Fibroblast of skin of back (primary cell): ENCODE data around the gene STYXL1.
"Not testable (repeated sequence)": the region's sequence is repeated elsewhere in the genome, so short reads cannot be mapped to it uniquely, and the experiment has no call there.

Experiments
- DNase-seq: peaks from one replicate; pipeline ENCODE4 v3.0.0-alpha.2; 2013

The STYXL1 gene

DNA sequence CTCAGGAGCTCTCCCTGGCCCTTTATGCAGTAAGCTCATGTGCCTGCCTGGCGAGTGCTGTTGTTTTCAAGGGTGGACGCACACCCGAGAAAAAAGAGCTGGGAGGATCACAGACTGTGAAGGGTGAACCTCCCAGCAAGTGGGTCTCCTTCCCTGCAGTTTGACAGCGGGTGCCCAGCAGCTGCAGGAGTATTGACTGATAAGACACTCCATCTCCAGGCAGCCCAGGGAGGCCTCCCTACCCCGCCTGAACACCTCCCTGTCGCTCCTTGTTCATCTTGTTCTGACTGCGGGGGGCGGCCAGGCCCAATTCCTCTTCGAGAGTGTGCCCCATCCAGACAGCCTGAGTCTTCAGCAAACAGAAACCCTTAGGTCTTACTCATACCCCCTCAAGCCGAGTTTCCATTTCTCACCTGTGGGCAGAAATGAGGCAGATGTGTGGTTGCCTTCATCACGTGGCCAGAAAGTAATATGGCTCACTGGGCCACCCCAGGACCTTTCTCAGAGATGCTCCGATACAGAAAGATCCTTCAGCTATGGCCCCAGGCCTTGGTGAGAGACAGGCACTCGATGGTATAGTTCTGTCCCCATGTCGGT is 17.3 kb upstream of the STYXL1 start:
- no peak for DNase-seq

DNA sequence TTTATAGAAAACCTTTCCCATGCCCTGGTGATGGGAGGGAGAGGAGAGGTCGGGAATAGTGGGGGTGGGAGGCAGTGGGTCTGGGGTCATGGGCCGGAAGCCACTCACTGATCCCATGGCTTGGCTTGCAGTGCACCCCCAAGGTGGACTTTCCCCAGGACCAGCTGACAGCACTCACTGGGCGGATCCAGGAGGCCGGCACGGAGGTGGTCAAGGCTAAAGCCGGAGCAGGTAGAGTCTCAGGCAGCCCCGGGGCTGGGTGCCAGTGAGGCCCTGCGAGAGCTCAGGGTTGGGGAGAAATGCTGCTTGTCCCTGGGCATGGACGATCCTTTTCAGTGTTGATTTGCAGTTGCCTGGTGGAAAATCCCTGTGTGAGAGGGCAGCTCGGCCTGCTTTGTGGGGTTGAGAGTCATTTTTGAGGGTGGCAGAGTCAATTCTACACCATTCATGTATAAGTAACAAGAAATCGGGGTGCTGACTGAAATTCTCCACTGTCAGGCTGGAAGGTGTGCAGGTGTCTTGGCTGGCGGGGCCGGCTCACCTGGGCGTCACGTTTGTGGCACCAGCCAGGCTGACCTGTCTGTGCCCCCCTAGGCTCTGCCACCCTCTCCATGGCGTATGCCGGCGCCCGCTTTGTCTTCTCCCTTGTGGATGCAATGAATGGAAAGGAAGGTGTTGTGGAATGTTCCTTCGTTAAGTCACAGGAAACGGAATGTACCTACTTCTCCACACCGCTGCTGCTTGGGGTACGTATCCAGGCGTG is 16.6 kb upstream of the STYXL1 start:
- no peak for DNase-seq

DNA sequence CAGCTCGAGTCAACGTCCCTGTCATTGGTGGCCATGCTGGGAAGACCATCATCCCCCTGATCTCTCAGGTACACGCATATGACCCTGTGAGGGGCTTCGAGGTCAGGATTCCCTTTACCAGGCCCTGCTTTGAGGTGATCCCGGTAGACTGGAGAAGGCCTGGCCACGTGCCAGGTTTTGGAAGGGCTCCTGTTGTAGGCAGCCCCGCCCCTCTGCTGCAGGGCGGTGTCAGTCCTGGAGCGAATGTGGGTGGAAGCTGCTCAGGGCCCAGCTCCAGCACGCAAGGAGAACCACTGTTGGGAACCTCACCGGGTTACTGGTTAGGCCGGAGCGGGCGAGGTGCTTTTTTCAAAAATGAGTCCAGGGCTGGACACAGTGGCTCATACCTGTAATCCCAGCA is 15.7 kb upstream of the STYXL1 start:
- no peak for DNase-seq

DNA sequence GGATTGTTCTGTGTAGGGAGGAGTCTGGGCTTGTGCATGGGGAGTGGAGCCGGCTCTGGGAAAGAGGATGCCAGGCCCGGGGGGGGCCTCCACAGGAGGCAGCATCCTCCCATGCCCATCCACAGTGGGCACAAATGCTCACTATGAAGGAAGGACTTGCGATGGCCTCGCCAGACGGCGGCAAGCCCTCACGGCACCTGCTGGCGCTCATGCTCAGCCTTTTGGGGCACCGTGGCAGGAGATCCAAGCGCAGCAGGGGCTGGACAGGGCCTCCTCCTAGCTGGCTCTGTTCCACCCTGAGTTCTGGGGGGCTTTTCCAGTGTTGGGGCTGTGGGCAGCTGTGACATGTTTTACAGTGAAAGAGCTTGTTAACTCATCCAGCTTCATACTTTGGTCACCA is 15.3 kb upstream of the STYXL1 start:
- no peak for DNase-seq

DNA sequence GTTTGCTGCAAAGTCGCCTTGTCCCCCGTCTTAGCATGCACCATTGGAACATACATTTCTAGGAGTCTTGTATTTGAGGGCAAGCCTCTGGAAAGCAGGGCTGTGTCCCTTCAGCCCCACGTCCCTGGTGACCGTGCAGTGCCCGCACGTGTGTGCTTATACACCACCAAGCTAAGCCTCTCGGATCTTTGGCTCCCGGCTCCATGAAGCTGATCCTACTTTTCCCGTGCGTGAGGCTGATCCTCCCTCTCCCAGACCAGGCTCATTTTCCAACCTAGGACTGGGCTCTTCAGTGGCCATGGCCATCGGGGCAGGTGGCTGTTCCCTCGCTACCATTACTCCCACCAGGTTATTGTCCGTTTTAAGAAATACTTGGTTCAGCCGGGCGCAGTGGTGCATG is 14.5 kb upstream of the STYXL1 start:
- DNase-seq, result no peak

DNA sequence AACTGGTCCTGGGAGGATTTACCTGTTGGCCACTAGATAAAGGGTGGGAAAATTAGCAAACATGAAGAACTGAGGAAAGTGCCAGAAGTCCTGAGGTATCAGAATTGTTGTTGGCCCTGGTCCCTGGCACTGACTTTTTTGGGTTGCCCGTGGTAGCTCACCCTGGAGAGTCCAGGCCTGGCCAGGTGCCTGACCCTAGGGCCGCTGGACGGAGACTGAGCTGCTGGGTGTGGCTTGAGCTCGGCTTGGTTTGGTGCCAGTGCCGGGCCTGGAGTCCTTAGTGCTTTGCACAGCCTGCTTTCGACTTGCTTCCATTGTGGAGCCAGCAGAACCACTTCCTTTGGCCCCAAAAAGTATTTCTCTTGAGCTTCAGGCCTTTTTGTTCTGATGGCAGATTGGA is 13.0 kb upstream of the STYXL1 start:
- no peak for DNase-seq

DNA sequence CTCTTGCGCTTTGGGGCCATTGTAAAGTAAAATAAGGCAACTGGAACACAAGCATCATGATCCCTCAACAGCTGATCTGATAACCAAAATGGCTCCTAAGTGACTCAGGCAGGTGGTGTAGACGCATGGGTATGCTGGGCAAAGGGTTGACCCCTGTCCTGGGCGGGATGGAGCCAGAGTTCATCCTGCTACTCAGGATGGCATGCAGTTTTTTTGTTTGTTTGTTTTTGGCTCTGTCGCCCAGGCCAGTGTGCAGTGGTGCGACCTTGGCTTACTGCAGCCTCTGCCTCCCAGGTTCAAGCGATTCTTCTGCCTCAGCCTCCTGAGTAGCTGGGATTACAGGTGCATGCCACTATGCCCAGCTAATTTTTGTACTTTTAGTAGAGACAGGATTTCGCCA is 10.9 kb upstream of the STYXL1 start:
- DNase-seq, result not testable (repeated sequence)

DNA sequence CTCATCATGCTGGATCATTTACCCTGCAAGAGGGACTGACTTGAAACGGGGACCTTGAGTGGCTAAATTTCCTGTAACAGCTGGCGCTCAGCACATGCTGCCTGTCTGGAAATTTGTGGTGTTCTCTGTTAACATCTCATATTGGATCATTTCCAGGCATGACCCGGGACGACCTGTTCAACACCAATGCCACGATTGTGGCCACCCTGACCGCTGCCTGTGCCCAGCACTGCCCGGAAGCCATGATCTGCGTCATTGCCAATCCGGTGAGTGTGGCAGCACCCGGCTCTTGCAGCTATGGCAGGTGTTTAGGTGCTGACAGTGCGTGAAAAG is 10.0 kb upstream of the STYXL1 start:
- no peak for DNase-seq

DNA sequence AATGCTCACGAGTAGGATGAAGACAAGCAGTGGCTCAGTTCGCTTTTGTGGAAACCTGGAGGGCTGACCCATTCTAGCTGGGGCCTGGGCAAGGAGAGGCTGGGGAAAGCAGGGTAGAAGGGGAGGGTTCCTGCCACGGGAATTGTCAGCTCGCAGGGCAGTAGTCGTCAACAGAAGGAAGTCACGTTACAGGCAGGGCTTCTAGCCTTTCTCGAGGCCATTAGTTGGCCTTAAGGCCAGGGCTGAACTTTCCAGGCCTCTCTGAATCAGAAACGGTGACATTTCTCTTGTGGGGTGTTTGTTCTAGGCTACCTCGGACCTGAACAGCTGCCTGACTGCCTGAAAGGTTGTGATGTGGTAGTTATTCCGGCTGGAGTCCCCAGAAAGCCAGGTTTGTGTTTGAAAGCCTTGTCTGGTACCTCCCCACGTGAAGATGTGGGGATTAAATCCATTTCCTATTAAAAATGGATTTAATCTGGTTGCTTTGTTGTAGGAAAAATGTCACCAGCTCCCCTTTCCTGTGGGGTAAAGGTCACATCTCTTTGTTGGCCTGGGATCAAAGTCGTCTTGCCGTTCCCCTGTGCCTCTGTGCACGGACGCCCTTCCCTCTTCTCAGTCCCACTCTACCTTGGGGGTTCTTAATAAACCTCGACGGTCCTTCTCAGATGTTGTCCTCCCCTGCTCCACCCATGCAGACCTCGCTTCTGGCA is 9.5 kb upstream of the STYXL1 start:
- no peak for DNase-seq

DNA sequence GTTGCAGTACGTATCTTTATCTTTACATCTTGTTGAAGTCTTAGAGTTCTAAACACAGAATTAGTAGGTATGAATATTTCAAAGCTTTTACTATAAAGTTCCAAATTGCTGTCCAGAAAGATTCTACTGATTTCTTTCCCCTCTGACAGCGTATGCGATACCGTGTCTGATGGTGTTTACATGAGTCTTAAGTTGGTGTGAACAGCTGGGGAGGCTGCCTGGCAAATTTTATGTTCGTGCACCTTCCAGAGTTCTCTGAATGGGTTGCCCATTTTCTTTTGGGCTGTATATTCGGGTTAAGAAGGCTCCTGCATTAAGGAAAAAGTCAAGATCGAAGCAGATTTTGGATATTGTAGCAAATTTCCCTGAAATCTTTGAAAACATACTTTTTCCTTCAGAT is 8.4 kb upstream of the STYXL1 start:
- no peak for DNase-seq

DNA sequence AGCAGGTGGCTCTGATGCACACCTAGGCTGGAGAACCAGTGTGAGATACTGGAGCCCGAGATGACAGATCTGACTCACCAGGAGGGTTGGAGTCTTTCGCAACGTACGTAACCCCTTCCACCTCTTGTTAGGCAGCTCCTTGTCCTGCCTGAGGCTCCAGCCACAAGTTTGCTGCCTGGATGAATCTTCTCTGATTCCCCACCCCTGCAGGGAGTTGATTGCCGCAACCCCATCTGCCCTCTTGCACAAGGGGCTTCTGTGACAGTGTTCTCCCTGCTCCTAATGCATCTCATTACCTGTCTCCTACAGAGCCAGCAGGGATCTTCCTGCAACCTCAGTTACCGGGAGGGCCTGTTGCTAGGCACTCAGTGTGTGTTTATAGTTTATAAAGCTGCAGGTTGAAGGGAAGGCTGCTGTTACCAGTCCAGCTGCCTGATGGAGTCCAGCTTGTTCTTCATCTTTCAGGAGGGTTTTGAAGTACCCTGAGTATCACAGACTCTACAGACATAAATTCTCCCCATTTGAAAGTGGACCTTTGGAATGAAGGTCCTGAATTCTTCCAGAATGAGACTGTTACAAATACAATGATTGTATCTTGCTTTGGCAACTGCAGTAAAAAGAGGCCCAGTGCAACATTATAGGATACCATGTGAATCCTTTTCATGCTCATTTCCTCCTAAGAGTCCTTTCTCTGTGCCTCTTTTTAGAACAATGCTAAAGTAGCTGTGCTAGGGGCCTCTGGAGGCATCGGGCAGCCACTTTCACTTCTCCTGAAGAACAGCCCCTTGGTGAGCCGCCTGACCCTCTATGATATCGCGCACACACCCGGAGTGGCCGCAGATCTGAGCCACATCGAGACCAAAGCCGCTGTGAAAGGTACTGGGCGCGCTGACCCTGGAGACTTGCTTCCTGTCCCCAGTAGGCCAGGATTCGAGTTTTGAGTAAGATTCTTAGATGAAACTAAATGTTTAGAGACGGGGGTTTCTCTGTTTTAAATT is 6.6 kb upstream of the STYXL1 start:
- no peak for DNase-seq

DNA sequence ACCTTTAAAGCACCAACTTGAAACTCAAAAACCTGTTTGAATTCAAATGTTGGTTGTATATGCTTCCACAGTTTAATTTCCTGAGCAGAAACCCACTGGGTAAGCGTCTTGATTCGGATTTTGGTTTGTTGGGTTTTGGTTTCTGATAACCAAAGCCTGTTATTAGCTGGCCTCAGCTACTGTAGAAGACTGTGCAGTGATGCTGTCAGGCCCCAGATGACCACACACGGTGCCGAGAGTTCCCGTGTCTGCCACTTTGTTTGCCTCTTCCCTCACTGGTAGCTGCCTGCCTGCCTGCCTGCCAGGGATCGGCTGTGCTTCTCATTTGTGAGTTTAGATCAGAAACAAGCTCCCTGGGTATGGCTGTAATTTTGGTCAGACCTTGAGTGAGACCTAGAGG is 5.7 kb upstream of the STYXL1 start:
- DNase-seq, result no peak

DNA sequence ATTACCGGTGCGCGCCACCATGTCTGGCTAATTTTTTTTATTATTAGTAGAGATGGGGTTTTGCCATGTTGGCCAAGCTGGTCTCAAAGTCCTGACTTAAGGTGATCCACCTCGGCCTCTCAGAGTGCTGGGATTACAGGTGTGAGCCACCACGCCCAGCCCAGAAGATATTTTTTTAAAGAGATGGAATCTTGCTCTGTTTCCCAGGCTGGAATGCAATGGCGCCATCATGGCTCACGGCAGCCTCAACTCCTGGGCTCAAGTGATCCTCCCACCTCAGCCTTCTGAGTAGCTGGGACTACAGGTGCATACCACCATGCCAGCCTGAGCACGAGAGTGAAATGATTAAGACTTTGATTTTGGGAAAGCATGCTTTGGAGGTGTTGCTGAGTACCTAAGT is 4.9 kb upstream of the STYXL1 start:
- not testable (repeated sequence) for DNase-seq

DNA sequence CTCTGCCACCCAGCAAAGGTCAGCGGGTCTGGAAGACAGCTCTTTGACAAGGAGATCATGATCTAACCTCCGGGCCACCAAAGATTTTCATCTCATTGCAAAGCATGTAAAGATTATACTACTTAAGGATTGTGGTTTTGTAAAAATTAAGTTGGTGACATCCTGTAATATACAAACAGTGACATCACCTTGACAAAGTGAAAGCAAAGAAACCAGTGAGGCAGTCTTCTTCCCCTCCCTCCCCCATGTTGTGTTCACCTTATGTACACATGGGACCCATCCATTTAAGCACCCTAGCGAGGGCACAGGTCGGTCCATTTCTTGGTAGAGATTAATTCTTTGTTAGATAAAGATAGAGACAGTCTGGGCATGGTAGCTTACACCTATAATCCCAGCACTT is 4.0 kb upstream of the STYXL1 start:
- no peak for DNase-seq

DNA sequence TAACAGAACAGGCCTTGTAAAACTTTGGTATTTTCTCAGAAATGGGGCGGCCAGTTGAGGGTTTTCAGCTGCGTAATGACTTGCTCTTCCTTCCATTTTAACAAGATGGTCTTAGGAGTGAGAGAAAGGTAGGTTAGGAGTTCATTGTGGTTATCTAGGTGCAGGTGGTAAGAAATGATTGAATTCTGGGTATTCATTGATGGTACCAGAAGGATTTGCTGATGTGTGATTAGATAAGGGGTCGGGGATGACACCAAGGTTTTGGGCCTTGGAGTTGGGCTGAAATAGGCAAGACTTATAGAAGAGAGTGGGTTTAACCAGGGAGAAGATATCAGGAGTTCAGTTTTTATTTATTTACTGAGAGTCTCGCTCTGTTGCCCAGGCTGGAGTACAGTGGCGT is 2.7 kb upstream of the STYXL1 start:
- no peak for DNase-seq

DNA sequence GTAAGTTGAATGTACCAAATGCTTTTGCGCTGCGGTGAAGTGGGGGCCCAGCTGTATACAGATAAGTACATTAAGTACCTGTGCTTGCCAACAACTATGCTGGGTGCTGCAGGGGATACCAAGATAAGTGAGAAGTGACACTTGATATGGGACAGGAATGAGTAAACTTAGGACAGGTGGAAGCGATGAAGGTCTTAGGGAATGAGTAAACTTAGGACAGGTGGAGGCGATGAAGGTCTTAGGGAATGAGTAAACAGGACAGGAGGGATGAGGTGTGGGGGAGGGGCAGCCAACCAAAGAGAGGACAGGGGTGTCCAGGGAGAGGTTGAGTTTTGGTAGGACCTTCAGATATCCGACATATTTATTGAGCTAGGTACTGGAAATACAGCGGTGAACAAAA is 1.5 kb upstream of the STYXL1 start:
- no peak for DNase-seq

DNA sequence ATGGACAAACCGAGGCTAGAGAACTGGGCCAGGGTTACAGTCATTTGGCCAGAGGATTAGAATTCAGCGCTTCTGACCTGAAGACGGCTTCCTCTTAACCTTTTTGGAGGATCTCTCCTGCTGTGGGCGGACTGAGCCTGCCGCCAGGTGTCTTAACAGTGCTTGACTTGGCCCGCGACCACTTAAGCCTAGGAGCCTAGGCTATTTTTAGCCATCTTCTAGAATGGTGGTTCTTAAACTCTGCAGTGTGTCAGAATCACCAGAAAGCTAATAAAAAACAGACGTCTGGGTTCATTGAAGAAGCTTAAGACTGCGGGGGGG is 828 bp upstream of the STYXL1 start:
- DNase-seq, result no peak

DNA sequence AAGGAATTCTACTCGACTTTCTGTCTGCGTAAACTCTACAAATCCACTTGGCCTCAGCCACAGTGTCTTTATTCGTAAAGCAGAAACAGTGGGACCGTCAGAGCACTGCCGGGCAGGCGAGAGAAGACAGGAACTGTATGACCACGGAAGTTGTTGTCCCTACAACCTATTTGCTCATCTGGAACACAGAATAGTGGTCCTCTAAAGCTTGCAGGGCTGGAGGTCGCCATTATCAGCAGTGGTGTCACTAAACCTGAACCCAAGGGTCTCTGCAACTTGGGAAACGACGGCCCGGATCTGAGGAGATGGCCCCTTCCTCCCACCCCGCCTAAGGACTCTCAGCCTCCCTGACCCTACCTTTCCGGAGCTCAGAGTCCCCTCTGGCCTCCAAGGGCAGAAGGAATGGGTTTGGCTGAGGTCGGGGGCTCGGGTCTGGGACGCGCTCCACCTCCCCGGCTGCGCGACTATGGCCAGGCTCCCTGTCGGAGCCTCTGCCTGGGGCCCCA is 442 bp downstream of the STYXL1 start:
- peak; percentile 15 for DNase-seq

DNA sequence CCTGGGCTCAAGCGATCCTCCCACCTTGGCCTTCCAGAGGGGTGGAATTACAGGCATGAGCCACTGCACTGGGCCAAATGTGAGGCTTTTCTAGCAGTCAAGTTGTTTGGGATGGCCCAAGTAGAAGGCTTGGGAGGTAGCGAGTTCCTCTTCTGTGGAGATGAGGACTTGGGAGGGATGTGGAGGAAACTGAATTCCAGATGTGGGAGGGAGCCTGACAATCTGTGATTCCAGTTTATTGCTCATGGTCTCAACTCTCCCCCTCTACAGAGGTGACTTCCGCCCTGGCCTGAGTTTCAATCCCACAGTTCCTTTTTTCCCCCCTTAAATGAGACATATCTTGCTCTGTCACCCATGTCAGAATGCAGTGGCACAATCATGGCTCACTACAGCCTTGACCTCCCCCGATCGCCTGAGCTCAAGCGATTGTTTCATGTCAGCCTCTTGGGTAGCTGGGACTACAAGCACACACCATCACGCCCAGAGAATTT is 3.4 kb downstream of the STYXL1 start:
- no peak for DNase-seq

DNA sequence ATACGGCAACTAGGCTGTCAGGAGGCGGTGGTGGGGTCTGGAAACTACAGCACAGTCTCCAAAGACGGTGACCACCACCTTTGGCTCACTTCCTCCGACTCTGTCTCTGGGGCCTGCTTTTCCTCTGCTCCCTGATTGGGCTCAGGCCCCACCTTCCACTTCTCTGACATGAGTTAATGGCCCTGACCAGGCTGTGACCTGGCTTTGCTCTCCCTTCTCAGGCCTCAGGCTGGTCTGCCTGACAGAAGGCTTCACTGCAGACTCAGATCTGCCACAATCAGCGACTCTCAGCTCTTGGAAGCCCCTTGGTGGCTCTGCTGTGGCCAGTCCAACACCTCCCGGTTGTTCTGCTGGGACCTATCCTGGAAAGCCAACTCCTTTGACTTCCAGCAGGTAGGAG is 7.7 kb downstream of the STYXL1 start:
- no peak for DNase-seq

DNA sequence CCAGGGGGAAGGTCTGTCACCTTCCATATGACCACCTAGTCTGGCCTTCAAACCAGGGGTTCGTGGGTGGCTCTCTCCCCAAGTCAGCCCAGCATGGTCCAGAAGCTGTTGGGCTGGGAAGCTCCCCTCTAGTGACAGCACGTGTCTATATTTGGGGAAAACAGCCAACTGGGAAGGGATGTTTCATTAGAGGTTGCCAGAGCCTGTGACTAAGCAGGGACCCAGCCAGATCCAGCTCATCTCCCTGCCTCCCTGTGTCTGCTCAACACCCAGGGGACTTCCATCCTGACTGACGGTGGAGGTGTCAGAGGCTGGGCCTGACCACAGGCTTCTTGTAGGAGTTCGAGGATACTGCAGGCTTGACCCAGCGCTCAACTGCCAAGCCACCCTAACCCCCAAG is 10.5 kb downstream of the STYXL1 start:
- DNase-seq, result peak; percentile 91

DNA sequence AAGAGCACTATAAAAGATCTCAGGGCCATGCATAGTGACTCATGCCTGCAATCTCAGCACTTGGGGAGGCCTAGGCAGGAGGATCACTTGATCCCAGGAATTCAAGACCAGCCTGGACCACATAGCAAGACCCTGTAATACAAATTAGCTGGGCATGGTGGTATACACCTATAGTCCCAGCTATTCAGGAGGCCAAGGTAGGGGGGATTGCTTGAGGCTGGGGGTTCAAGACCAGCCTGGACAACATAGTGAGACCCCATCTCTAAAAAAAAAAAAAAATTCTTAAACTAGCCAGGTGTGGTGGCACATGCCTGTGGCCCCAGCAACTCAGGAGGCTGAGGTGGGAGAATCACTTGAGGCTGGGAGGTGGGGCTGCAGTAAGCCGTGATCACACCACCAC is 15.8 kb downstream of the STYXL1 start:
- no peak for DNase-seq

DNA sequence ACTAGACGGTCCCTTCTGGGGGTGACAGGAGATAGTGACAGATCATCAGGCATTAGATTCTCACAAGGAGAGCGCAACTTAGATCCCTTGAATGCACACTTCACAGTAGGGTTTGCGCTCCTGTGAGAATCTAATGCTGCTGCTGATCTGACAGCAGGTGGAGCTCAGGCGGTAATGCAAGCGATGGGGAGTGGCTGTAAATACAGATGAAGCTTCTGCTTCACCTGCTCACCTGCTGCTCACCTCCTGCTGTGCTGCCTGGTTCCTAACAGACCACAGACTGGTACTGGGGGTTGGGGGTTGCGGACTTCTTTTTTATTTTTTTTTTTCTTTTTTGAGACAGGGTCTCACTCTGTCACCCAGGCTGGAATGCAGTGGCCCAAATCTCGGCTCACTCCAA is 18.1 kb downstream of the STYXL1 start:
- DNase-seq, result not testable (repeated sequence)
